HEK293T (cell line): Measurements from ENCODE around the gene BRD3.
"Not testable (repeated sequence)": the region's sequence is repeated elsewhere in the genome, so short reads cannot be mapped to it uniquely, and the experiment has no call there.

Experiments
- BHLHE40 ChIP-seq: fragments of 450-650 bp; IDR thresholded peaks from 2 replicates; pipeline ENCODE4 v1.6.1; 2016; ENCODE audit warnings: mild to moderate bottlenecking, moderate library complexity, borderline replicate concordance
- FOXK2 ChIP-seq: fragments of 450-650 bp; IDR thresholded peaks from 2 replicates; pipeline ENCODE4 v1.6.1; 2016; ENCODE audit warnings: mild to moderate bottlenecking
- FOXM1 ChIP-seq: fragments of 450-650 bp; IDR thresholded peaks from 2 replicates; pipeline ENCODE4 v1.6.1; 2017; ENCODE audit warnings: mild to moderate bottlenecking, borderline replicate concordance
- NFRKB ChIP-seq: fragments of 450-650 bp; IDR thresholded peaks from 2 replicates; pipeline ENCODE4 v1.6.1; 2016; ENCODE audit warnings: mild to moderate bottlenecking, moderate library complexity
- PKNOX1 ChIP-seq: fragments of 450-650 bp; IDR thresholded peaks from 2 replicates; pipeline ENCODE4 v1.6.1; 2016
- SP1 ChIP-seq: fragments of 450-650 bp; IDR thresholded peaks from 2 replicates; pipeline ENCODE4 v1.6.1; 2017
- SUZ12 ChIP-seq: fragments of 450-650 bp; IDR thresholded peaks from 2 replicates; pipeline ENCODE4 v1.6.1; 2016; ENCODE audit warnings: mild to moderate bottlenecking
- ZNF384 ChIP-seq: fragments of 450-650 bp; IDR thresholded peaks from 2 replicates; pipeline ENCODE4 v1.6.1; 2016

GRCh38 chr9:134075689-134076088 is 7.9 kb upstream of the BRD3 start:
- TF ChIP-seq SP1, BHLHE40, FOXM1, PKNOX1, NFRKB, ZNF384, FOXK2, SUZ12: not testable (repeated sequence)
